Hematopoietic multipotent progenitor cell treated with erythropoietin and hydrocortisone succinate and interleukin-3 and kit ligand, for 8 days (in vitro differentiated cells): ENCODE results near the gene CREB5.

Experiments used
- DNase-seq: peaks from one replicate; pipeline ENCODE4 v3.0.0-alpha.2; 2015

CREB5 gene

GRCh38 chr7:28408105-28408959 is 4.0 kb upstream of the CREB5 start:
- DNase-seq: no peak

- DNase-seq: peak; percentile 63
Measured at GRCh38 chr7:28408960-28409715, 3.2 kb upstream of the CREB5 start.

GRCh38 chr7:28409716-28410627 is 2.3 kb upstream of the CREB5 start:
- DNase-seq: no peak

- peak; percentile 6 for DNase-seq
Measured at GRCh38 chr7:28410628-28411531, 1.4 kb upstream of the CREB5 start.

GRCh38 chr7:28413011-28413410 is 693 bp downstream of the CREB5 start:
- no peak for DNase-seq

- DNase-seq: no peak
Measured at GRCh38 chr7:28414453-28414852, 2.1 kb downstream of the CREB5 start.

- no peak for DNase-seq
Measured at GRCh38 chr7:28417321-28417940, 5.1 kb downstream of the CREB5 start.

GRCh38 chr7:28418311-28418710 is 6.0 kb downstream of the CREB5 start:
- no peak for DNase-seq

- DNase-seq: no peak
Measured at GRCh38 chr7:28418966-28419365, 6.6 kb downstream of the CREB5 start.

GRCh38 chr7:28419716-28420115 is 7.4 kb downstream of the CREB5 start:
- no peak for DNase-seq

GRCh38 chr7:28423112-28423511 is 10.8 kb downstream of the CREB5 start:
- DNase-seq: no peak

GRCh38 chr7:28423918-28424514 is 11.7 kb downstream of the CREB5 start:
- DNase-seq: no peak

GRCh38 chr7:28425496-28425895 is 13.2 kb downstream of the CREB5 start:
- DNase-seq: peak; percentile 9

GRCh38 chr7:28427236-28427635 is 14.9 kb downstream of the CREB5 start:
- DNase-seq: no peak

GRCh38 chr7:28430616-28431015 is 18.3 kb downstream of the CREB5 start:
- no peak for DNase-seq

GRCh38 chr7:28432105-28432504 is 19.8 kb downstream of the CREB5 start:
- DNase-seq: no peak

- DNase-seq: no peak
Measured at GRCh38 chr7:28433039-28433438, 20.7 kb downstream of the CREB5 start.

- DNase-seq: peak; percentile 85
Measured at GRCh38 chr7:28433699-28434219, 21.4 kb downstream of the CREB5 start.

GRCh38 chr7:28434510-28434909 is 22.2 kb downstream of the CREB5 start:
- DNase-seq: no peak

GRCh38 chr7:28435152-28435551 is 22.8 kb downstream of the CREB5 start:
- no peak for DNase-seq
